ENCODE data around the gene TCP11L2.
"Not testable (repeated sequence)": the region's sequence is repeated elsewhere in the genome, so short reads cannot be mapped to it uniquely, and the experiment has no call there.

TCP11L2 gene

DNA sequence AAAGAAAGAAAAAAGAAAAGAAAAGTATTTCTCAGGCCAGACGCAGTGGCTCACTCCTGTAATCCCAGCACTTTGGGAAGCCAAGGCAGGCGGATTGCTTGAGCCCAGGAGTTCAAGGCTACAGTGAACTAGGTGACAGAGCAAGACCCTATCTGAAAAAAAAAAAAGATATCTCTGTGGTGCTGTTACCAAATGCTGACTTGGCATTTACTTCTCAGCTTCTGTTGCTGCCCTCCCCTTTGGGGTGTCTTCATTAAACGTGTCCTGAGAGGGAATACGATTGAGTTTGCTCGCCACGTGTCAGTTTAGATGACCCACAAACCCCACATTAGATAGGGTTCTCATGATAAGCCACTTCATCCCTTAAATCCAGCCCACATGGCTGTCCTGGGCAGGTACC lies 50.6 kb downstream of the TCP11L2 start:
- no peak for DNase-seq

DNA sequence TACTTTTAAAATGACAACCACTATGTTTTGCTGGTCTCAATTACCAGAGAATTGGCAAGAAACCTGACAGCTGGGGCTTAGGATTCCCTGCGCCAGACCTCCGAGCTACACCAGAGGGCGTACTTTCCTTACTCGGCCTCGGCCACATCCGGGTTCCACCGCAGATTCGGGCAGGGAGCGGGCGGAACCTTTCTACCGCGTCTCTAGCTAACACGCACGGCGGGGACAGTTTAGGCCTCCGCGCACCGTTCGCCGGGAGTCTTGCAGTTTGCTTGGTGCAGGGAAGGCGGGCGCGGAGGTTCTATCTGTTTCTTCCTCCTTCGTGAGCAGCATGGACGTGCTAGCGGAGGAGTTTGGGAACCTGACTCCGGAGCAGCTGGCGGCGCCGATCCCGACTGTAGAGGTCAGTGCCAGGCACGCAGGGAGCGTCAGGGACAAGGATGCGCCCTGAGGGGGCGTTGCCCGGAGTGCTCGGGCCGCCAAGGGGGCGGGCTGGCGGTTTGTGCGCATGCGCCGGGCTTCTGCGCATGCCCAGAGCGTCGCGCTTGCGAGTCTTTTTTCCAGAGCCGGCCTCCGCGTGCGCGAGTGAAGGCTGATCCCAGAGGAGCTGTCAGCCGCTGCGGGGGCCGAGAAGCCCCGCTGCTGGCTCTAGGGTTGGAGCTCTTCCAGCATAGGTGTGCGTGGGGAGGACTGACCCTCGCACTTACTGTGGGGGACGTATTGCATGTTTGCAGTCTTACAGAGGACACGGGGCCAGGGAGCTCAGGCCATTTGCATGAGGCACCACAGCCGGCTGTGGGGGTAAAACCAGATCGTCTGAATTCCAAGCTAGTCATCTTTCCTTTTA lies 55.2 kb downstream of the TCP11L2 start, which contains the start of gene POLR3B:
Gene POLR3B (plus strand): TSS at position 200 of the 847 bp plus-strand sequence. CDS start 132 bp downstream, at position 332.
- DNase-seq = peak; percentile 97

DNA sequence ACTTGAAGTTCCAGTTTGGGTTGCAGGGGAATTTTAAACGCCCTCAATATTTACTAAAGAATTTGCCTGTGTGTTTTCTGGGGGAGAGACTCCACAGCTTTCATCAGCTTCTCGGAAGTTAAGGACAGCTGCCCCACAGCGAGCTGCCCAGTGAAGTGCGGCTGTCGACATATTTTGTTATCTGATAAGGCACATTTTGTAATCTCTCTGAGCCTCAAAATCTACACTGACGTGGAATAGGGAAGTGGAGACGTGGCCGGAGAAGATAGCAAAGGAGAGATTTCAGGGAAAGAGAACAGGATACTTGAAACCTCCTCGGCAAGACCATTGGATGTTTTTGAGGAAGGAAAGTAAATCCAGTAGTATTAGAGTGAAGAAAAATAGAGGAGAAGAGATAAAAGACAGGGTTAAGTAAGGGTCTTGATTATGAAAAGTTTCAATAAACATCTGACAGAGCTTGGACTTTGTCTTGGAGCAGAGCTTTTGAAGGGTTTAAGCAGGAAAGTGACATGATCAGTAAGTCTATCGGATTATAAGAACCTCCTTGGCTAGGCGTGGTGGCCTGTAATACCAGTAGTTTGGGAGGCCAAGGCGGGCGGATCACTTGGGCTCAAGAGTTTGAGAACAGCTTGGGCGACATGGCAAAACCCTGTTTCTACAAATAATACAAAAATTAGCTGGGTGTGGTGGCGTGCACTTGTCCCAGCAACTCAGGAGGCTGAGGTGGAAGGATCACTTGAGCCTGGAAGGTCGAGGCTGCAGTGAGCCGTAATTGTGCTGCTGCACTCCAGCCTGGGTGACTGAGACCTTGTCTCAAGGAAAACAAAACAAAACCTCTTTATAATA lies 56.1 kb downstream of the TCP11L2 start:
- DNase-seq = no peak

DNA sequence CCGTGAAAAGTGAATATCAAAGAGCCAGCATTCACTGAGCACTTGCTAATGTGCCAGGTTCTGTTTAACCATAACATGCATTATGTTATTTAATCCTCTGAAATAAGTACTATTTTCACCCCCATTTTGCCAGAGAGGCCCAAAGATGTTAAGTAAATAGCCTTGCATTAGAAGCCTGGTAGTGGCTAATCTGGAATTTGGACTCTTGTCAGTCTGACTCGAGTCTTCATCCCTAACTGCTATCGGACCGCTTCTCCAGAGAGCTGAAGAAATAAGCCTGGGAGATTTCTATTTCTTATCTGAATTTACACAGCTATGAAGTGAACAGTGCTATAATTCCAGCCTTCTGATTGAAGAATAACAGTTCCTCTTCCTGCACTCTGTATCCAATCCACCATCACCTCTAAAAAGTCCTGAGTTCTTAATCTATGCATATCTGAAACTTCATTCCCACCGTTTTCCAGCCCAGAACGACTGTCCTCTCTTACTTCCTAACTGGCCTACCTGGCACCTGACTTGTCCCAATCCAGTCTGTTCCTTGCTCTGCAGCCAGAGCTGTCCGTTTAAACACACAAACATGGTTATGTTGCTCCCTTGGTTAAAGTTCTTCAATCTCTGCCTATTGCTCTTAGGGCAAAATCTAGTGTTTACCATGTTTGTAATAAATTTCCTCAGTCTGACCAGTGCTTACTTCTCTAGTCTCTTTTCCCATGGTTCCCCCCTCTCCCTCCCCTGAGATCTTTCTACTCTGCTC lies 57.3 kb downstream of the TCP11L2 start:
- DNase-seq = no peak

DNA sequence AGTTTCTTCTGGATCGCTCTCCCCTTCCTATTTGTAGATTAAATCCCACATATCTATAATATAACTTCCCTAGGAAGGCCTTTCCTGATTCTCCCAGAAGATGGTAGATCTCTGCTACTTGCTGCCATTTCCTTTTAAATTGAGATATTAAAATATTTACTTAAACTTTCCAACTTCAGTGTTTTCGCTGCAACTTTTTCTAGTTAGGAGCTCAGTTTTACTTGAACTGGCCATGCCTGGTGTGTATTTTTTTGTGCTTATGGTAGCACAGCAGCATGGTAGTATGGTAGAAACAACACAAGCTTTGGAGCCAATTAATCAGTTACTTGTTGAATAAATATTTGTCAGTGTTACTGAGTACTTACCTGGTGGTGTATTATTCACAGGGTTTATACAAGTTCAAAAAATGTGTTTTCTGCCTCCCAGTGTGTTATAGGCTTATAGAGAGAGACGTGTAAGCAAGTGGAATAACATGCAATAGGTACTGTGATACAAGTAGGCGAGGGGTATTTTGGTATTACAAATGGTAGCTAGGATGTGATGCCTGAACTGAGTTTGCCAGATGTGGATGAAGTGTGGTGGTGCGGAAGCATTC lies 58.0 kb downstream of the TCP11L2 start:
- no peak for DNase-seq

DNA sequence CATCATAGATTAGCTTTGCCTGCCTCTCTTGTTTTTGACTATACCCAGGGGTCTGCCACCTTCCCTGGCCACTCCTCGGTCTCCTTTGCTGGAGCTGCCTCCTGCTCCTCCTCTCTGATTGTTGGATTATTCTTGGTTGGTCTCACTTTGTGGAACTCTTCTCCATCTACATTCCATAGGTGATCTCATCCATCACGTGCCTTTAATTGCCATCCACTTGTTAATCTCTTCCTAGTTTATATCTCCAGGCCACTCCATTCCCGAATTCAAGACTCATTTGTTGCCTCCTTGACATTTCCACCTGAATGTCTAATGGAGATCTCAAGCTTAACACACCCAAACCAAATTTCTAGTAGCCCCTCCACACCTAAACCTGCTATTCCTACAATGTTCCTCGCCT lies 60.4 kb downstream of the TCP11L2 start:
- DNase-seq = no peak

DNA sequence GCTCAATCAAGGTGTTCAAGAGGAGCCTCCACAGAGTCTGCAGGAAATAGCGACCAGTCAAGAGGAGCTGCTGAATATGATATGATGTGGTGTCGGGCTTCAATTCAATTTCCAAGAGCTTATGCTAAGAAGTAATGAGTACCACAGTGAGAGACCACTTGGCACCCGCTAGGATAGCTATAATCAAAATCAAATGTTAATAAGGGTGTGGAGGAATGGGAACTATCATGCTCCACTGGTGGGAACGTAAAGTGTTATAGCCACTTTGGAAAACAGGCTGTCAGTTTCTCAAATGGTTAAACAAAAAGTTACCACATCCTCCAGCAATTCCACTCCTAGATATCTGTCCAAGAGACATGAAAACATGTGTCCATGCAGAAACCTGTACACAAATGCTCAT lies 61.7 kb downstream of the TCP11L2 start:
- no peak for DNase-seq

DNA sequence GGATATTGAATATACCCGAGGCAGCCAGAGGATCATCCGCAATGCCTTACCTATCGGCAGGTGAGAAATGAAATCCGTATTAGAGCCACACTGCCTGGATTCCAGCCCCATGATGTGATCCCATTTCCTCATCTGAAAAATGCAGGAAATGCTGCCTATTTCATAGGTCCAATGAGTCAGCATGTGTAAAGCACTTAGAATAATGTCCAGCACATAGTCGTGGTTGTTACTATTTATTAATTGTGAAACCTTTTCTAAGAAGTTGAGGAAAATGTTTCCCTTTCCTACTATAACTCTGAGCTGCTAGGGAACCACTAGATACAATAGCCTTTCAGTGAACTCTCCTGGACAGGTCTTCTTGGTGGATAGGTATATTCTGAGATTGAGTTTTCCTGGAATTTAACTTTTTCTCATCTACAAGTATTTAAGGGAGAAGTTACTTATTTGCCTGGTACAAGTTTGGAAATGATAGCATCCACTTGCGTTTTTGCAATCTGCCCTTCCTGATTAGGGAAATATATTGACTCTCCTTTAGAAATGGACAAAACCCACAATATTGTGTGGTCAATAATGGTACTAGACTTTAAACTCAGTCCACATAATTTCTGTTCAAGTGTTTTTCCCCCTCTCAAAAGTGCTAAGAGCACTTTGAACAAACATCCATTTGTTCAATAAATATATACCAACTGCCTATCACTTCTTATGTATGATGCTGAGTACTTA lies 67.3 kb downstream of the TCP11L2 start:
- no peak for DNase-seq

DNA sequence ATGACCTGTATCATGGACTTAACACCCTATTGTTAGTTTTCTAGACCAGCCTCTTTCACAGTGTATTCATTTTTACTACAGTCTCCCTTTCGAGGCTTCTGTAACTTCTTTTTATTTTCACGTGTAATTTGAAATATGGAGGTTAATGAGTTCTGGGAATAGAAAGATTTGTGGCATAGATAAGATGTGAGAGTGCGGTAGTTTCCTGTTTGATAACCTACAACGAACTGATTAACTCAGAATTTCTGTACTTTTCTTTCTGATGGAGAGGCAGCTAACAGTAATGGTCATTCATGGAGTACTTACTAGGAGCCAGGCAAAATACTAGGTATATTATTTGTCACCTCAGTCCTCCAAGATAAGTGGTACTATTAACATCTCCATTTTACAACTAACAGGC lies 76.3 kb downstream of the TCP11L2 start:
- DNase-seq = no peak

DNA sequence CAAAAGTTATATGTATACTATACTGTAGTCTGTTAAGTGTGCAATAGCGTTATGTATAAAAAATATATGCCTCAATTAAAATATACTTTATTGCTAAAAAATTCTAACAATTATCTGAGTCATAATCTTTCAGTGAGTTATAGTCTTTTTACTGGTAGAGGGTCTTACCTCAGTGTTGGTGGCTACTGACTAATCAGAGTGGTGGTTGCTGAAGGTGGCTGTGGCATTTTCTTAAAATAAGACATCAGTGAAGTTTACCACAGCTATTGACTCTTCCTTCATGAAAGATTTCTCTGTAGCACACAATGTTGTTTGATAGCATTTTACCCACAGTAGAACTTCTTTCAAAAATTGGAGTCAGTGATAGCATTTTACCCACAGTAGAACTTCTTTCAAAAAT lies 78.4 kb downstream of the TCP11L2 start:
- DNase-seq = no peak

DNA sequence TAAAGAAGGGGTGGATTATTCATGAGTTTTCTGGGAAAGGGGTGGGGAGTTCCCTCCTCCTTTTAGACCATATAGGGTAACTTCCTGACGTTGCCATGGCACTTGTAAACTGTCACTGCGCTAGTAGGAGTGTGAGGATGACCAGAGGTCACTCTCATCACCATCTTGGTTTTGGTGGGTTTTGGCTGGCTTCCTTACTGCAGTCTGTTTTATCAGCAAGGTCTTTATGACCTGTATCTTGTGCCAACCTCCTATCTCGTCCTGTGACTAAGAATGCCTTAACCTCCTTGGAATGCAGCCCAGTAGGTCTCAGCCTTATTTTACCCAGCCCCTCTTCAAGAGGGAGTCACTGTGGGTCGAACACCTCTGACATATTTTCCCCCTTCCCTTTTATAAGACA lies 79.3 kb downstream of the TCP11L2 start:
- DNase-seq = not testable (repeated sequence)

DNA sequence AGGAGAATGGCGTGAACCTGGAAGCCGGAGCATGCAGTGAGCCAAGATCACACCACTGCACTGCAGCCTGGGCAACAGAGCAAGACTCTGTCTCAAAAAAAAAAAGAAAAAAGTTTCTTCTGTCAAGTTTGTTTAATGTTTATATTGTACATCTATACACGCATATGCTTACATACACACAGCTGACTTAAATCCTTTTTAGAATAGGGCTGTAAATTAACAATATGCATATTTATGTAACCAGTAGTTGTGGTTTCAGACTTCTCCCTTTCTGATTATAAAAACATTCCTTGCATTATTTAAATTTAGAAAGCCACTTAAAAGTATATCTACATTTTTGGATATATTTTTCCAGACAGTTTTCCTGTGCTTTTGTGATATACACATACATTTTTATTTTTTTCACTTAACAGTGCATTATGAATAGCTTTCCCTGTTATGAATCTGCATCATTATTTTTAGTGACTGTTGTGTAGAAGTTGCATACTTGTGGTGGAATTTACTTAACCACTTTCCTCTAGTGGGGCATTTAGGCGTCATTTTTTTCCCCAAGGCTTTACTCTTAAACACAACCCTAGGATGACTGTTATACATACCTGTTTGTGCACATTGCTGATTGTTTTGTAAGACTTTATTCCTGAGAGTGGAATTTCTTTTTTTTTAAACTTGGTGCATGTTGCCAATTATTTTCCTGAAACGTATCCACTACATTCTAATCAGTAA lies 84.4 kb downstream of the TCP11L2 start:
- no peak for DNase-seq

DNA sequence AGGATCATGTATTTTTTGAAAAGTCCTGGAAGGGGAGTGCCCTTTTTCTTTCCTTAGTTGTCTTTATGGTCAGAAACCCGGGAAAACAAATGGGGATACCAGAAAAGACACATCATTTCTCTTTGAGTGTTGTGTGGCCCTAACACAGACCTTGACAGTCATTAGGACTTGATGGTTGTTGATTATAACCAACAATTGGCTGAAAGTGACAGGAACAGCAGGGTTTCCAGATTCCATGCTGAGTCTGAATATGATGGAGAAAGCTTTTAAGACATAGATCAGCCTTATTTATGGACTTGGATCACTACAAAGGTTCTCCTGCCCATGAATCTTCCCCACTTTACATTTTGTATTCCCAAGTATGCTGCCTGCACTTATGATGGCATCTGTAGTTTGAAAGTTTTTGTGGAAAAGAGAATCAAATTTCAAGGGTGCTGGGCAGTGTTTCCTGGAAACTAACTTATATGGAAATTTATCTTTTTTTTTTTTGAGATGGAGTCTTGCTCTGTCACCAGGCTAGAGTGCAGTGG lies 85.4 kb downstream of the TCP11L2 start:
- DNase-seq = no peak

DNA sequence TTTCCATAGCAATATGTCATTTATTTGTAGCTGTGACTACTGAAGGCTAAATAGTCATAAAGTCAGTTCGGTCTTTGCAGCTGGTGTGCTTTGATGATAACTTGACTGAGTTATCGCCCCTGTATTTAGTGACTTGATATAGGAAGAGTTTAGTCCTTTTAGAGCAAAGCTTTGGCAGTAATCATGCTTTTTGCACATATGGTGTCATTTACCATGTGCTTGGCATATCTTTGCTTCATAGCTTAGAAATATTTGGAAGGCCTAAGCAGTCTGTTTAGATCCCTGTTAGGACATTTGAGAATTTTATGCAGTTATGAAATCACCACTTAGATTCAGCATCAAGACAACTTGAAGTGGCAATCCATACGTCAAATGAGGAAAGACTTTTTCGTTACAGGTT lies 86.6 kb downstream of the TCP11L2 start:
- DNase-seq = no peak

DNA sequence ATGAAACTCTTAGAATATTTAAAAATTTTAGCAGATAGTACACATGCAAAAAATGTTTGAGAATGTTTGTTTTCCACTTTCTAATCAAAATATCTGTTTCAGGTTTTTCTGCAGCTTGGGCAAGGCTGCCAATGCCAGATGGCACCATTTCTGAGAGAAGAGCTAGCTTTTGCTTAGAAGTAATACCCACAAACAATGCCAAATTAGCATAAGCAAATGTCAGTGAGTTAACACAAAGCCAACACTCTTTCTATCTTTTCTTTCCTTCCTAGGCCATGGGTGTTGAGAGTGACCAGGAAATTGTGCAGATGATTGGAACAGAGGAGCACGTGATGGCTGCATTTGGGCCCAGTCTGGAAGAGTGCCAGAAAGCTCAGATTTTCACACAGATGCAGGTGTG lies 90.2 kb downstream of the TCP11L2 start:
- DNase-seq = no peak

Data from CD4-positive, alpha-beta T cell treated with Interleukin-4 for 4 hours (primary cell).